ENCODE data around the gene ZNF423. TPM values are rescaled to one million over a fixed set of nuclear protein-coding genes. Genes with fewer than 3 reads are reported as not detected.
A peak's percentile ranks its signal among the peaks of the same experiment; 100 is the strongest.

The ZNF423 gene
- polyA plus RNA-seq, 5 donors, result 20.1 to 29.9 (median 23.1) TPM

- no peak for DNase-seq
Measured at GRCh38 chr16:49673442-49673841, 182.5 kb downstream of the ZNF423 start.

DNA sequence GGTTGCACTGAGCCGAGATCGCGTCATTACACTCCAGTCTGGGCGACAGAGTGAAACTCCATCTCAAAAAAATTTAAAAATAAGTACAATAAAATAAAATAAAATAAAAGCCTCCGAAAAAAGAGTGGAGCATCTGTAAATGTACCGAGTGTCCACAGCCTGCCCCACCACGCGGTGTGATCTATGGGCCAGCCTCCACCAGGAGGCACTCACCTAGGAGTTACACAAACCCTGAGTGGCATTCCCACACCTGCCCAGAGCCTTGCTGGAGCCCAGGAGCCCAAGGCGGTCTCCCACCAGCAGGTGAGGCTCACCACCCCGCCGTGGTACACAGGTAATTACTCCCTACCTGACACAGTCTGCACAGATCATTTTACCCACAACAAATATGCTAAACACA lies 183.2 kb downstream of the ZNF423 start:
- no peak for DNase-seq

- no peak for DNase-seq
Measured at GRCh38 chr16:49671333-49671732, 184.6 kb downstream of the ZNF423 start.

DNA sequence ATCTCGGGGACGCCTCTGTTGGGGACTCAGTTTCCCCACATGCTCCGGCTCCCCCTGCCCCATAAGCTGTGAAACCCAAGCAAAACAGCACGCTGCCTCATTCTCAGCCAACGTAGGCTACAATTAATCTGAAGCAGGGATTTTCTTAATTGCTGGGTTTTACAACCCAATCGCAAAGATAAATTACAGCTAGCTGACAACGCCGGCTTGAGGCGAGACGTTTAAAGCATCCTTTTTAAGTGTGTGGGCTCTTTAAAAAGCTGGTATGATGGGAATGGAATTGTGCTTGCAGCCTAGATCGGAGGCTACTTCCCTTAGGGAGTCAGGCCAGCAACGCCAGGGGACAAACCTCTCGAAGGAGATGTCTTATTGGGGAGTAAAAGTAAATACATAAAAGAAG lies 185.3 kb downstream of the ZNF423 start:
- DNase-seq, result no peak

GRCh38 chr16:49665482-49666230 lies 190.3 kb downstream of the ZNF423 start:
- peak in 1 of 2 donors; percentile 19 for DNase-seq

- DNase-seq, result peak in 1 of 2 donors; percentile 31
Measured at GRCh38 chr16:49664221-49665215, 191.4 kb downstream of the ZNF423 start.

DNA sequence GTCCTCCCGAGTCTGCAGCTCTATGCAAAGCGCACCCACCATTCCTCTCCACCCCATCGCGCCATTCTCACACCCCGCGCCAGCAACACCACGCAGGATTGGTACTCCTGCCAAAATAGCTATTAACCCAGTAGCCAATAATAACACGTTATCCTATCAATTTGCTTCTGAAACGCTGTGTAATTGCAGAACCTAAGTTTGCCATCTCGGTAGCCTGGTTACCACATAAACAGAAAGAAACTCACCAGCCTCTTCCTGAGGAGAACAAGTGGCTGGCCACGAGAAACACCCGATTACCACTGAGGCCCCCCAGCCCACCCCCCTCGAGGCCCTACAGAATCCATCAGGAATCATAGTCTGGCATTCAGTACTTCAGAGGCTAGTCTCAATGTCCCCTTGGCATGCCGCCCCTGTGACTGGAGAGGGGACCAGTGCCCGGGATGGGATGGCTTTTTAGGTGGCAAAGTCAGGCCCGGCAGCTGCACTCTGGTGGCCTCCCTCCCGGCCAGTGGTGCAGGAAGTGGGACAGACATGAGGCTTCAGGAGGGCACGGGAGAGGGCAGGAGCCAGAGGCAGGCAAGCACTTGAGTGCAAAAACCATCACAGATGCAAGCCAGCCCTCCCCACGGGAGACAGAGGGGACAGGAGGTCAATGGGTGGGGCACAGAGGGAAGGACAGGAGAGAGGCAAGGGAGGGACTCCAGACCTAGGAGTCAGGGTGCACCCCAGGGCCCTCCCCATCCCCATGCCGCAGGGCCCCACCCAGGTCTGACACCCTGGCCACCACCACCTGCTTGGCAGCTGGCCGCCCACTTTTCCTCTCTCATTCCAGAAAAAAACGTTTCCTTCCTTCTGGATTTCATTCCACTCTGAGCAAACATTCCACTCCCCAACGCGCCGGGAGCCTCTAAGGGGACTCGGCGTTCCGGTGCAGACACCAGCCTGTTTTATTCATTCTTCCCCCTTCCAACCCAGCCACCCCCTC lies 192.5 kb downstream of the ZNF423 start:
- DNase-seq, result peak in 1 of 2 donors; percentile 19

- DNase-seq, result no peak
Measured at GRCh38 chr16:49662569-49662968, 193.3 kb downstream of the ZNF423 start.

DNA sequence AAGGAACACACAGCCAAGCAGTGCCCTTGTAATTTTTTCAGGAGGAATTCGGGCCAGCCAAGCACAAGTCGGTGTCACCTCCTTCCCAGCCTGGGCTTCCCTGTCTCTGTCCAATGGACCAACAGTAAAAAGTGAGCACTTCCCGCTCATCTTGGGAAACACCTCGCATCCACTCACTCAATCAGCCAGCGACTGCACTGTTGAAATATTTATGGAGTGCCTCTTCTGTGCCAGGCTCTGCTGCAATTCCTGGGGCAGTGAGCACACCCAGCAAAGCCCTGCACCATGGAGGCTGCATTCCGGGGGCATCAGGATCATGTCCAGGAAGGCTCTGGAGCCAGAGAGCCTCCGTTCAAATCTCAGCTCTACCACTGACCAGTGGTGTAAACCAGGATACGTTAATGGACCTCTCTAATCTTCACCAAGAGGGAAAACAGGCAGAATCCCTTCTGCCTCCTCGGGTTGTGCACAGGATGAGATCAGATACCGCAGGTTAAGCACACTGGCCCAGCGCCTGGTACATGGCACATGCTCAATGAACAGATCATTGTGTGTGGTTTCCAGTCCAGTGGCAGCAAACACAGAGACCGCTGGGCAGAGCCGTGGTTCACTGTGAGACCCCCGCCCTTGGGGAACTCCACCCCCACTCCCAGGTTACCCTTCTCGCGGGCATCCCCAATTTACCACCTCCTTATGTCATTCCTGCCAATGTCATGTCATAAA lies 194.3 kb downstream of the ZNF423 start:
- no peak for DNase-seq

DNA sequence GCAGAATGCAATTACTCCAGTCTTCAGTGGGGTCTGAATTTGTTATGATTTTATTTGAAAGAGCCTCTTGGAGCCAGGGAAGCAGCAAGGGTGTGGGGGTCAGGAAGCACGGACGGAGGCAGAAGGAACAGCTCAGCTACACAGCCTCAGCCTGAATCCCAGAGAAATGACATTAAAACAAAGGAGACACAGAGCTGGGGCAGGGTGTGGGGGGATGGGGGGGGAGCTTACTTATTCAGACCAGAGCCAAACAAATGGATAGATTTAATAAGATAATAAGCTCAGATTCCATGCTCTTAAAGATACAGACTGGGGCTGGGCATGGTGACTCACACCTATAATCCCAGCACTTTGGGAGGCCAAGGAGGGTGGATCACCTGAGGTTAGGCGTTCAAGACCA lies 195.3 kb downstream of the ZNF423 start:
- DNase-seq, result no peak

DNA sequence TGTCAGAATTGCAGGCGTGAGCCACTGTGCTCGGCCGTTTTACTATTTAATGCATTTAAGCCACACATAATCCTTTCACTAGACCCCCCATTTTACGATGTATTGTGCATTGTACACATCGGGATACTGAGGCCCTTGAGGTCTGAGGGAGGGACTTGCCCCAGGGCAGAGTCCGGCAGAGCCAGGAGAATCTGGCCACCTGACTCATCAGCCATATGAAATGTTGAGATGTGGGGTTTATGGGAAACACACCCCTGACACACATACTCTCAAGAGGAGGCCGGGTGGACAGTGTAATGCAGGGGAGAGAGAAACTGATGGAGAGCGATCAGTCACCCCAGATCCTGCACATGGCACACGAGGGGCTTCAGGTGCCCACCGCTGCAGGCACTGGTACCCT lies 196.6 kb downstream of the ZNF423 start:
- DNase-seq, result no peak

- DNase-seq, result no peak
Measured at GRCh38 chr16:49658531-49658930, 197.4 kb downstream of the ZNF423 start.

- no peak for DNase-seq
Measured at GRCh38 chr16:49657736-49658465, 198.0 kb downstream of the ZNF423 start.

- no peak for DNase-seq
Measured at GRCh38 chr16:49654425-49654824, 201.5 kb downstream of the ZNF423 start.

DNA sequence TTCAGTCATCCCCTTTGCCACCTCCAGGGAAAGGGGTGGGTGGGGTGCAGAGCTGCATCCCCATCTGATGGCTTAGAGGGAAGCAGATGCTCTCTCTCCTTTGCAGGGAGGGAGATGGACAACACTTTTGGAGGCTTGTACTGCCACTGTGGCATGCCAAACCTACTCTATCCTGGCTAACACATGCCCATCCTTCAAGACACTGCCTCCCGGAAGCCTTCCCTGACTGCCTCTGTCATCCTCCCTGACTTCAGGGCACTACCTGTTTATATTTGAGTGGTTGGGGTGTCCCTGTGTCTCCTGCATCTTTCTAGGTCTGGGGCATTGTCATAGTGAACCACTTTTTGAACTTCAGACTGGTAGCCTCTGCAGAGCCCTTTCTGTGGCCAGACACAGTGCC lies 202.3 kb downstream of the ZNF423 start:
- DNase-seq, result no peak

GRCh38 chr16:49653173-49653570 lies 202.7 kb downstream of the ZNF423 start:
- no peak for DNase-seq

GRCh38 chr16:49652456-49653172 lies 203.3 kb downstream of the ZNF423 start:
- DNase-seq, result peak in 1 of 2 donors; percentile 17

- DNase-seq, result no peak
Measured at GRCh38 chr16:49651996-49652395, 203.9 kb downstream of the ZNF423 start.

GRCh38 chr16:49651226-49651625 lies 204.7 kb downstream of the ZNF423 start:
- DNase-seq, result no peak
